Omental fat pad (tissue), 4 donors: ENCODE results near the gene GPC6. TPM values are rescaled to one million over a fixed set of nuclear protein-coding genes. Genes with fewer than 3 reads are reported as not detected.

Experiments used
- ATAC-seq: fragments of 150-250 bp; one replicate; pipeline ENCODE4 v1.9.1; 2016; ENCODE audit warnings: mild to moderate bottlenecking, moderate library complexity; ENCODE audit not compliant: low FRiP score
- DNase-seq: peaks from one replicate; pipeline ENCODE4 v3.0.0-alpha.2; 2019; ENCODE audit warnings: low spot score
- total RNA-seq, 4 donors: library from RNA; depleted of rRNA; stranded (reverse); fragments of >200 nt; gene quantifications; one replicate each; pipeline ENCODE4 v1.1.0, GENCODE V29; 2016
- TF ChIP-seq, protein P1 (sequence below), 3 donors: fragments of 450-650 bp; IDR thresholded peaks; one replicate each; pipeline ENCODE4 v1.5.1; 2016 to 2017; ENCODE audit warnings: antibody characterized with exemption in 3 of 3, mild to moderate bottlenecking in 3 of 3, moderate library complexity in 2 of 3

GPC6 gene
- total RNA-seq, 4 donors from 2014 or later: 9.2 to 24.4 (median 16.4) TPM

- TF ChIP-seq, protein P1, sequence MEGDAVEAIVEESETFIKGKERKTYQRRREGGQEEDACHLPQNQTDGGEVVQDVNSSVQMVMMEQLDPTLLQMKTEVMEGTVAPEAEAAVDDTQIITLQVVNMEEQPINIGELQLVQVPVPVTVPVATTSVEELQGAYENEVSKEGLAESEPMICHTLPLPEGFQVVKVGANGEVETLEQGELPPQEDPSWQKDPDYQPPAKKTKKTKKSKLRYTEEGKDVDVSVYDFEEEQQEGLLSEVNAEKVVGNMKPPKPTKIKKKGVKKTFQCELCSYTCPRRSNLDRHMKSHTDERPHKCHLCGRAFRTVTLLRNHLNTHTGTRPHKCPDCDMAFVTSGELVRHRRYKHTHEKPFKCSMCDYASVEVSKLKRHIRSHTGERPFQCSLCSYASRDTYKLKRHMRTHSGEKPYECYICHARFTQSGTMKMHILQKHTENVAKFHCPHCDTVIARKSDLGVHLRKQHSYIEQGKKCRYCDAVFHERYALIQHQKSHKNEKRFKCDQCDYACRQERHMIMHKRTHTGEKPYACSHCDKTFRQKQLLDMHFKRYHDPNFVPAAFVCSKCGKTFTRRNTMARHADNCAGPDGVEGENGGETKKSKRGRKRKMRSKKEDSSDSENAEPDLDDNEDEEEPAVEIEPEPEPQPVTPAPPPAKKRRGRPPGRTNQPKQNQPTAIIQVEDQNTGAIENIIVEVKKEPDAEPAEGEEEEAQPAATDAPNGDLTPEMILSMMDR (IDR thresholded peaks at IDR 0.05): no peak
- no peak for DNase-seq
- no peak for ATAC-seq
These were observed 545.2 kb downstream of the GPC6 start for GRCh38 chr13:93771782-93772181.

GRCh38 chr13:93774506-93774905 is 547.9 kb downstream of the GPC6 start:
- DNase-seq (no peak), ATAC-seq (no peak)
- TF ChIP-seq, protein P1 (IDR thresholded peaks at IDR 0.05): no peak

DNA sequence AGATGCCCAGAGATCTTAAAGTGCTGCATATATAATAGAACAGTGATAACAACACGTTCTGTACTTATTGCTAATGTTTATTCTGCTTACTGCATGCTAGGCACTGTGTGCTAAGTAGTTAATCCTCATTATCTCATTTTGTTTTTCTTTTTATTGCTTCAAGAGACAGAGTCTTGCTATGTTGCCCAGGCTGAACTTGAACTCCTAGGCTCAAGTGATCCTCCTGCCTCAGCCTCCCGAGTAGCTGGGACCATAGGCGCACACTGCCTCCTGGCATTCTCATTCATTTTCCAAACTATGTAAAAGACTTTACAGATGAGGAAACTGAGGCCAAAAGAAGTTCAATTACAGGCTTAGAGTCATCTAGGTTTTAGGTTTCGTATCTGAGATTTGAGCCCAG is 548.4 kb downstream of the GPC6 start:
- DNase-seq: no peak
- TF ChIP-seq, protein P1 (IDR thresholded peaks at IDR 0.05): no peak
- no peak for ATAC-seq

DNA sequence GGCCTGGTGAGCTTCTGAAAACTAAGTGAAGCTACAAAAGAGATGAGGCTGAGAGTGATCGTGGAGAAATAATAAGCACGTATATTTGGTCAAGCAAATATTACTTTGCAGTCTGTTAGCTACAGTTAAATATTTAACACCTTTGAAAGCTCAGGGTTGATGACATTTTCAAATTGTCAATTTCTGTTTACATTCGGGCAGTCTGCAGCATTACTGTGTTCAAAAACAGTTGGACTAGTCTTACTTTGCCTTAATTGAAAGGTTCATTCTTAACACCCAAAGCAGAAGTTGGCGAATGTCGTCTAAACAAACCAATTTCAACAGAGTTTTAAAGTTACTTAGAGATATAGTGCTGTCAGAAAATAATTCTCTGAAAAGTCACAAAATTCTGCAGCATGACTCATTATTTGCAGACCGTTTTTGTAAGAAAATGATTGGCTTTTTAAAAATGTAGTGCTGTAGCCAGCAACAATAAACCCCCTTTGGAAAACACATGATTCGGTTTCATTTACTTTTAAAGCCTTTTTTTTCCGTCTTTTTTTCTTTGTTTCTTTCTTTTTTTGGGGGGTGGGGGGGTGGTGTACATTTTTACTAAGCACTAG is 549.0 kb downstream of the GPC6 start:
- DNase-seq (no peak), ATAC-seq (no peak)
- TF ChIP-seq, protein P1 (IDR thresholded peaks at IDR 0.05): no peak

- DNase-seq (no peak), ATAC-seq (no peak)
- TF ChIP-seq, protein P1 (IDR thresholded peaks at IDR 0.05): no peak
These were observed 550.3 kb downstream of the GPC6 start for GRCh38 chr13:93776936-93777335.

GRCh38 chr13:93777504-93777903 is 550.9 kb downstream of the GPC6 start:
- TF ChIP-seq, protein P1 (IDR thresholded peaks at IDR 0.05): no peak
- no peak for ATAC-seq

GRCh38 chr13:93778548-93778947 is 551.9 kb downstream of the GPC6 start:
- DNase-seq: no peak
- TF ChIP-seq, protein P1 (IDR thresholded peaks at IDR 0.05): no peak
- ATAC-seq: no peak

More at GRCh38 chr13:93777504-93777903, 550.9 kb downstream of the GPC6 start:
- DNase-seq: no peak
